NCI-H345 treated with DMSO at 0.1 percent for 48 hours (cell line): ENCODE measurements around the gene SLC2A5.
A peak's percentile ranks its signal among the peaks of the same experiment; 100 is the strongest.
"Not testable (repeated sequence)": the region's sequence is repeated elsewhere in the genome, so short reads cannot be mapped to it uniquely, and the experiment has no call there.

Experiments
- DNase-seq: peaks from one replicate; lab custom pipeline; 2025; ENCODE audit not compliant: unreplicated experiment; lab: John Stamatoyannopoulos, UW

SLC2A5 gene

GRCh38 chr1:9010781-9011323 is 58.6 kb downstream of the SLC2A5 start:
- no peak for DNase-seq

- no peak for DNase-seq
Measured at GRCh38 chr1:9009438-9010370, 59.7 kb downstream of the SLC2A5 start.

- DNase-seq, result no peak
Measured at GRCh38 chr1:9008236-9008635, 61.2 kb downstream of the SLC2A5 start.

- no peak for DNase-seq
Measured at GRCh38 chr1:9006956-9007615, 62.3 kb downstream of the SLC2A5 start.

GRCh38 chr1:9005395-9005708 is 64.1 kb downstream of the SLC2A5 start:
- DNase-seq, result no peak

- peak; percentile 2 for DNase-seq
Measured at GRCh38 chr1:9004700-9005394, 64.6 kb downstream of the SLC2A5 start.

- no peak for DNase-seq
Measured at GRCh38 chr1:9004031-9004699, 65.3 kb downstream of the SLC2A5 start.

GRCh38 chr1:9002215-9002560 is 67.2 kb downstream of the SLC2A5 start:
- not testable (repeated sequence) for DNase-seq

- not testable (repeated sequence) for DNase-seq
Measured at GRCh38 chr1:9001534-9002214, 67.8 kb downstream of the SLC2A5 start.

- not testable (repeated sequence) for DNase-seq
Measured at GRCh38 chr1:8993962-8994675, 75.3 kb downstream of the SLC2A5 start.

- no peak for DNase-seq
Measured at GRCh38 chr1:8992936-8993687, 76.3 kb downstream of the SLC2A5 start.

- no peak for DNase-seq
Measured at GRCh38 chr1:8989821-8990220, 79.6 kb downstream of the SLC2A5 start.

GRCh38 chr1:8989061-8989460 is 80.4 kb downstream of the SLC2A5 start:
- DNase-seq, result no peak

- DNase-seq, result no peak
Measured at GRCh38 chr1:8988618-8988967, 80.8 kb downstream of the SLC2A5 start.

- peak; percentile 6 for DNase-seq
Measured at GRCh38 chr1:8987881-8988617, 81.4 kb downstream of the SLC2A5 start.

GRCh38 chr1:8986814-8987190 is 82.6 kb downstream of the SLC2A5 start:
- DNase-seq, result no peak

- no peak for DNase-seq
Measured at GRCh38 chr1:8985915-8986813, 83.3 kb downstream of the SLC2A5 start.
